SK-N-SH treated with all-trans-retinoic acid at 6 μM for 48 hours (cell line): ENCODE results near the gene LAPTM4A.

ENCODE experiments used
- ATAC-seq: fragments of 200-7000 bp; cut with Tn5 transposase; 3 replicates; pipeline ENCODE4 v1.9.1; 2020; ENCODE audit warnings: mild to moderate bottlenecking, moderate library complexity
- ARNTL ChIP-seq: fragments of 450-650 bp; formaldehyde crosslinking; IDR thresholded peaks from 2 replicates; pipeline ENCODE4 v1.5.0; 2020; ENCODE audit warnings: low read depth, mild to moderate bottlenecking, moderate library complexity, borderline replicate concordance
- BACH2 ChIP-seq: fragments of 250-450 bp; sonication (Bioruptor Pico); IDR thresholded peaks from 2 replicates; pipeline ENCODE4 v1.9.0; 2021; ENCODE audit warnings: mild to moderate bottlenecking, borderline replicate concordance
- CSDC2 ChIP-seq: fragments of 250-450 bp; sonication (Bioruptor Pico); IDR thresholded peaks from 2 replicates; pipeline ENCODE4 v1.5.0; 2020; ENCODE audit warnings: mild to moderate bottlenecking, moderate library complexity
- ESRRG ChIP-seq: fragments of 250-450 bp; sonication (Bioruptor Pico); IDR thresholded peaks from 2 replicates; pipeline ENCODE4 v1.6.1; 2021; ENCODE audit warnings: mild to moderate bottlenecking
- GLIS3 ChIP-seq: fragments of 250-450 bp; sonication (Bioruptor Pico); IDR thresholded peaks from 2 replicates; pipeline ENCODE4 v1.5.0; 2020; ENCODE audit warnings: mild to moderate bottlenecking, moderate library complexity
- ISL1 ChIP-seq: fragments of 250-450 bp; sonication (Bioruptor Pico); IDR thresholded peaks from 2 replicates; pipeline ENCODE4 v2.1.2; 2022; ENCODE audit warnings: mild to moderate bottlenecking, moderate library complexity
- OSR1 ChIP-seq: fragments of 250-450 bp; sonication (Bioruptor Pico); IDR thresholded peaks from 2 replicates; pipeline ENCODE4 v1.8.0; 2022; ENCODE audit warnings: moderate library complexity, mild to moderate bottlenecking, inconsistent platforms
- PPARA ChIP-seq: fragments of 250-450 bp; sonication (Bioruptor Pico); IDR thresholded peaks from 2 replicates; pipeline ENCODE4 v1.5.0; 2020; ENCODE audit warnings: mild to moderate bottlenecking, borderline replicate concordance
- RARB ChIP-seq: fragments of 250-450 bp; sonication (Bioruptor Pico); IDR thresholded peaks from 2 replicates; pipeline ENCODE4 v1.8.0; 2021; ENCODE audit warnings: mild to moderate bottlenecking, moderate library complexity
- SNAI2 ChIP-seq: fragments of 250-450 bp; sonication (Bioruptor Pico); IDR thresholded peaks from 2 replicates; pipeline ENCODE4 v1.5.0; 2020; ENCODE audit warnings: mild to moderate bottlenecking, moderate library complexity
- TCF4 ChIP-seq: fragments of 250-450 bp; sonication (Bioruptor Pico); IDR thresholded peaks from 2 replicates; pipeline ENCODE4 v1.8.0; 2021; ENCODE audit warnings: mild to moderate bottlenecking, moderate library complexity, borderline replicate concordance
- ZC3H10 ChIP-seq: fragments of 250-450 bp; sonication (Bioruptor Pico); IDR thresholded peaks from 2 replicates; pipeline ENCODE4 v1.5.1; 2021; ENCODE audit warnings: mild to moderate bottlenecking, moderate library complexity
- ZFP3 ChIP-seq: fragments of 250-450 bp; sonication (Bioruptor Pico); IDR thresholded peaks from 2 replicates; pipeline ENCODE4 v1.5.0; 2020; ENCODE audit warnings: mild to moderate bottlenecking, moderate library complexity
- ZFP30 ChIP-seq: fragments of 450-650 bp; formaldehyde crosslinking; IDR thresholded peaks from 2 replicates; pipeline ENCODE4 v1.5.0; 2022; ENCODE audit warnings: mild to moderate bottlenecking, moderate library complexity
- ZNF565 ChIP-seq: fragments of 450-650 bp; formaldehyde crosslinking; conservative IDR thresholded peaks from 2 replicates; pipeline ENCODE4 v1.5.0; 2020; ENCODE audit warnings: low read depth, mild to moderate bottlenecking, moderate library complexity
- ZNF70 ChIP-seq: fragments of 450-650 bp; formaldehyde crosslinking; IDR thresholded peaks from 2 replicates; pipeline ENCODE4 v1.5.0; 2020; ENCODE audit warnings: mild to moderate bottlenecking, moderate library complexity
- ZNF8 ChIP-seq: fragments of 450-650 bp; formaldehyde crosslinking; IDR thresholded peaks from 2 replicates; pipeline ENCODE4 v1.5.0; 2020; ENCODE audit warnings: mild to moderate bottlenecking, moderate library complexity
- TF ChIP-seq, protein P1 (sequence below): fragments of 250-450 bp; sonication (Bioruptor Pico); IDR thresholded peaks from 2 replicates; pipeline ENCODE4 v1.5.1; 2021; ENCODE audit warnings: mild to moderate bottlenecking, moderate library complexity
- TF ChIP-seq, protein P2 (sequence below): fragments of 250-450 bp; sonication (Bioruptor Pico); IDR thresholded peaks from 2 replicates; pipeline ENCODE4 v1.5.0; 2020; ENCODE audit warnings: mild to moderate bottlenecking, moderate library complexity
- TF ChIP-seq, protein P3 (sequence below): fragments of 250-450 bp; sonication (Bioruptor Pico); IDR thresholded peaks from 2 replicates; pipeline ENCODE4 v1.8.0; 2021; ENCODE audit warnings: low read depth, mild to moderate bottlenecking, moderate library complexity, borderline replicate concordance
- TF ChIP-seq, protein P4 (sequence below): fragments of 250-450 bp; sonication (Bioruptor Pico); IDR thresholded peaks from 2 replicates; pipeline ENCODE4 v1.5.1; 2020; ENCODE audit warnings: low read depth, mild to moderate bottlenecking, moderate library complexity
- TF ChIP-seq, protein P5 (sequence below): fragments of 250-450 bp; sonication (Bioruptor Pico); IDR thresholded peaks from 2 replicates; pipeline ENCODE4 v1.8.0; 2020; ENCODE audit warnings: mild to moderate bottlenecking, moderate library complexity, borderline replicate concordance

The LAPTM4A gene

DNA sequence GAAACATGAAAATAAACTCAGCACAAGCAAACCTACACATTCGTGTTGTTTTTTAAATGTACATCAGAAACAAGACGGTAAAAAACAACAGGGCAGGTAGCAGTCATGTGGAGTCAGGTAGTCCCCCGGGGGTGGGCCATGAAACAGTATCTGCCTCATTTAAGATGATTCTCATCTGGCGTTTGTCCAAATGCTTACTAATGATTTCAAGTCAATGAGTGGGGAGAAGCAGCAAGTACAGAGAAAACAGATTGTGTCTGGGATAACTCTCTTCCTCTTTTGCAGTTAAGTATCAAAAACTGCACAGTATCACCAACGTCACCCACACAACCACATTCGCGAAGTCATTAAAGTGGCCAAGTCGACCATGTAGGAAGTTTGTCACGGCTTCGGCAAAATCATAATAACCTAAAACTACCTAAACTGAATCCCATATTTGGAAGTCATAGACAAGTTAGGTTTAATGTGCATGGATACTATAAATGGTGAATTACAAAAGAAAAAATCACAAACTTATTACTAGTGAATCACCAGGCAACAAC is 1.3 kb downstream of the LAPTM4A start:
- TF ChIP-seq ZC3H10 (CRISPR knock-in tag) (no peak), RARB (CRISPR knock-in tag) (no peak), SNAI2 (no peak), OSR1 (no peak)
- ATAC-seq = no peak

DNA sequence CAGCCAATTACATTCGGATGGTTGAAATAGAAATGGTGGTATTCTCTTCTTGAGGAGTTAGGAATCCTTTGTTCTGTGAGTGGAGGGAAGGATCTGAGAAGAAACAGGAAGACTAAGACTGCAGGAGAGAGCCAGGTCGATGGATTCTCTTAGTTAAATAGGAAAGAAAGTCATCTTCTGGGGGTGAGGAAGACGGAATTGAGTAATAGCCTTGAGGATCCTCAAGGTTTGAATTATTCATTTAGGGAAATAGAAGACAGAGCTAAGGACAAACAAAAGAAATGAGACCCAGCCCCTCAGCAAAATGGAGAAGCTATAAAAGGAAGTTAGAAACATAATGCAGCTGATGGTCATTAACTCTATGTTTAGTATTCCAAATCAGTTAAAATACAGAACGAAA is 1.8 kb downstream of the LAPTM4A start:
- TF ChIP-seq, protein P1, sequence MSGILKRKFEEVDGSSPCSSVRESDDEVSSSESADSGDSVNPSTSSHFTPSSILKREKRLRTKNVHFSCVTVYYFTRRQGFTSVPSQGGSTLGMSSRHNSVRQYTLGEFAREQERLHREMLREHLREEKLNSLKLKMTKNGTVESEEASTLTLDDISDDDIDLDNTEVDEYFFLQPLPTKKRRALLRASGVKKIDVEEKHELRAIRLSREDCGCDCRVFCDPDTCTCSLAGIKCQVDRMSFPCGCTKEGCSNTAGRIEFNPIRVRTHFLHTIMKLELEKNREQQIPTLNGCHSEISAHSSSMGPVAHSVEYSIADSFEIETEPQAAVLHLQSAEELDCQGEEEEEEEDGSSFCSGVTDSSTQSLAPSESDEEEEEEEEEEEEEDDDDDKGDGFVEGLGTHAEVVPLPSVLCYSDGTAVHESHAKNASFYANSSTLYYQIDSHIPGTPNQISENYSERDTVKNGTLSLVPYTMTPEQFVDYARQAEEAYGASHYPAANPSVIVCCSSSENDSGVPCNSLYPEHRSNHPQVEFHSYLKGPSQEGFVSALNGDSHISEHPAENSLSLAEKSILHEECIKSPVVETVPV (CRISPR knock-in tag) = no peak
- TF ChIP-seq CSDC2 (no peak), ZFP30 (CRISPR knock-in tag) (no peak), ZFP3 (CRISPR knock-in tag) (no peak), GLIS3 (CRISPR knock-in tag) (no peak), ZNF70 (CRISPR knock-in tag) (no peak), ESRRG (CRISPR knock-in tag) (no peak), ZNF565 (CRISPR knock-in tag) (no peak), ARNTL (CRISPR knock-in tag) (no peak), TCF4 (CRISPR knock-in tag) (no peak), ZNF8 (CRISPR knock-in tag) (no peak), BACH2 (CRISPR knock-in tag) (no peak), SNAI2 (no peak), OSR1 (no peak), PPARA (CRISPR knock-in tag) (no peak), ISL1 (CRISPR knock-in tag) (no peak)
- TF ChIP-seq, protein P2, sequence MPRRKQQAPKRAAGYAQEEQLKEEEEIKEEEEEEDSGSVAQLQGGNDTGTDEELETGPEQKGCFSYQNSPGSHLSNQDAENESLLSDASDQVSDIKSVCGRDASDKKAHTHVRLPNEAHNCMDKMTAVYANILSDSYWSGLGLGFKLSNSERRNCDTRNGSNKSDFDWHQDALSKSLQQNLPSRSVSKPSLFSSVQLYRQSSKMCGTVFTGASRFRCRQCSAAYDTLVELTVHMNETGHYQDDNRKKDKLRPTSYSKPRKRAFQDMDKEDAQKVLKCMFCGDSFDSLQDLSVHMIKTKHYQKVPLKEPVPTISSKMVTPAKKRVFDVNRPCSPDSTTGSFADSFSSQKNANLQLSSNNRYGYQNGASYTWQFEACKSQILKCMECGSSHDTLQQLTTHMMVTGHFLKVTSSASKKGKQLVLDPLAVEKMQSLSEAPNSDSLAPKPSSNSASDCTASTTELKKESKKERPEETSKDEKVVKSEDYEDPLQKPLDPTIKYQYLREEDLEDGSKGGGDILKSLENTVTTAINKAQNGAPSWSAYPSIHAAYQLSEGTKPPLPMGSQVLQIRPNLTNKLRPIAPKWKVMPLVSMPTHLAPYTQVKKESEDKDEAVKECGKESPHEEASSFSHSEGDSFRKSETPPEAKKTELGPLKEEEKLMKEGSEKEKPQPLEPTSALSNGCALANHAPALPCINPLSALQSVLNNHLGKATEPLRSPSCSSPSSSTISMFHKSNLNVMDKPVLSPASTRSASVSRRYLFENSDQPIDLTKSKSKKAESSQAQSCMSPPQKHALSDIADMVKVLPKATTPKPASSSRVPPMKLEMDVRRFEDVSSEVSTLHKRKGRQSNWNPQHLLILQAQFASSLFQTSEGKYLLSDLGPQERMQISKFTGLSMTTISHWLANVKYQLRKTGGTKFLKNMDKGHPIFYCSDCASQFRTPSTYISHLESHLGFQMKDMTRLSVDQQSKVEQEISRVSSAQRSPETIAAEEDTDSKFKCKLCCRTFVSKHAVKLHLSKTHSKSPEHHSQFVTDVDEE = no peak
- TF ChIP-seq, protein P3, sequence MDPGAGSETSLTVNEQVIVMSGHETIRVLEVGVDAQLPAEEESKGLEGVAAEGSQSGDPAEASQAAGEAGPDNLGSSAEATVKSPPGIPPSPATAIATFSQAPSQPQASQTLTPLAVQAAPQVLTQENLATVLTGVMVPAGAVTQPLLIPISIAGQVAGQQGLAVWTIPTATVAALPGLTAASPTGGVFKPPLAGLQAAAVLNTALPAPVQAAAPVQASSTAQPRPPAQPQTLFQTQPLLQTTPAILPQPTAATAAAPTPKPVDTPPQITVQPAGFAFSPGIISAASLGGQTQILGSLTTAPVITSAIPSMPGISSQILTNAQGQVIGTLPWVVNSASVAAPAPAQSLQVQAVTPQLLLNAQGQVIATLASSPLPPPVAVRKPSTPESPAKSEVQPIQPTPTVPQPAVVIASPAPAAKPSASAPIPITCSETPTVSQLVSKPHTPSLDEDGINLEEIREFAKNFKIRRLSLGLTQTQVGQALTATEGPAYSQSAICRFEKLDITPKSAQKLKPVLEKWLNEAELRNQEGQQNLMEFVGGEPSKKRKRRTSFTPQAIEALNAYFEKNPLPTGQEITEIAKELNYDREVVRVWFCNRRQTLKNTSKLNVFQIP (CRISPR knock-in tag) = no peak
- TF ChIP-seq, protein P4, sequence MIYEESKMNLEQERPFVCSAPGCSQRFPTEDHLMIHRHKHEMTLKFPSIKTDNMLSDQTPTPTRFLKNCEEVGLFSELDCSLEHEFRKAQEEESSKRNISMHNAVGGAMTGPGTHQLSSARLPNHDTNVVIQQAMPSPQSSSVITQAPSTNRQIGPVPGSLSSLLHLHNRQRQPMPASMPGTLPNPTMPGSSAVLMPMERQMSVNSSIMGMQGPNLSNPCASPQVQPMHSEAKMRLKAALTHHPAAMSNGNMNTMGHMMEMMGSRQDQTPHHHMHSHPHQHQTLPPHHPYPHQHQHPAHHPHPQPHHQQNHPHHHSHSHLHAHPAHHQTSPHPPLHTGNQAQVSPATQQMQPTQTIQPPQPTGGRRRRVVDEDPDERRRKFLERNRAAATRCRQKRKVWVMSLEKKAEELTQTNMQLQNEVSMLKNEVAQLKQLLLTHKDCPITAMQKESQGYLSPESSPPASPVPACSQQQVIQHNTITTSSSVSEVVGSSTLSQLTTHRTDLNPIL (CRISPR knock-in tag) = no peak
- TF ChIP-seq, protein P5, sequence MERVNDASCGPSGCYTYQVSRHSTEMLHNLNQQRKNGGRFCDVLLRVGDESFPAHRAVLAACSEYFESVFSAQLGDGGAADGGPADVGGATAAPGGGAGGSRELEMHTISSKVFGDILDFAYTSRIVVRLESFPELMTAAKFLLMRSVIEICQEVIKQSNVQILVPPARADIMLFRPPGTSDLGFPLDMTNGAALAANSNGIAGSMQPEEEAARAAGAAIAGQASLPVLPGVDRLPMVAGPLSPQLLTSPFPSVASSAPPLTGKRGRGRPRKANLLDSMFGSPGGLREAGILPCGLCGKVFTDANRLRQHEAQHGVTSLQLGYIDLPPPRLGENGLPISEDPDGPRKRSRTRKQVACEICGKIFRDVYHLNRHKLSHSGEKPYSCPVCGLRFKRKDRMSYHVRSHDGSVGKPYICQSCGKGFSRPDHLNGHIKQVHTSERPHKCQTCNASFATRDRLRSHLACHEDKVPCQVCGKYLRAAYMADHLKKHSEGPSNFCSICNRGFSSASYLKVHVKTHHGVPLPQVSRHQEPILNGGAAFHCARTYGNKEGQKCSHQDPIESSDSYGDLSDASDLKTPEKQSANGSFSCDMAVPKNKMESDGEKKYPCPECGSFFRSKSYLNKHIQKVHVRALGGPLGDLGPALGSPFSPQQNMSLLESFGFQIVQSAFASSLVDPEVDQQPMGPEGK (CRISPR knock-in tag) = no peak
- ATAC-seq = no peak
